DND-41 (cell line): ENCODE measurements around the gene ITGB3BP.

ENCODE experiments used
- ATAC-seq: fragments of 200-7000 bp; cut with Tn5 transposase; 3 replicates; pipeline ENCODE4 v1.9.1; 2021; ENCODE audit warnings: low read depth; ENCODE audit not compliant: insufficient read depth
- DNase-seq: peaks from one replicate; pipeline ENCODE4 v3.0.0-alpha.2; 2020
- H2AFZ ChIP-seq: 2 replicates; pipeline ENCODE4 v1.6.0; 2012; ENCODE audit warnings: low read depth, low read length
- H3K27ac ChIP-seq: 2 replicates; pipeline ENCODE4 v1.5.1; 2012; ENCODE audit warnings: low read length, inconsistent platforms
- H3K27me3 ChIP-seq: fragments of 200-600 bp; sonication (generic); 2 replicates; pipeline ENCODE4 v1.6.0; 2012; ENCODE audit warnings: low read length, mild to moderate bottlenecking, inconsistent platforms; ENCODE audit not compliant: insufficient read depth, poor library complexity
- H3K36me3 ChIP-seq: 2 replicates; pipeline ENCODE4 v1.5.1; 2012; ENCODE audit warnings: low read length, inconsistent platforms; ENCODE audit not compliant: insufficient read depth
- H3K4me1 ChIP-seq: 2 replicates; pipeline ENCODE4 v1.5.1; 2012; ENCODE audit warnings: mild to moderate bottlenecking, low read length; ENCODE audit not compliant: insufficient read depth
- H3K4me2 ChIP-seq: 2 replicates; pipeline ENCODE4 v1.6.0; 2012; ENCODE audit warnings: mild to moderate bottlenecking, moderate library complexity, low read length, inconsistent platforms; ENCODE audit not compliant: insufficient read depth
- H3K4me3 ChIP-seq, 2 experiments: fragments of 200-600 bp in 1 of 2; shearing (Covaris generic) in 1 of 2; 2 replicates each; pipeline ENCODE4 v1.5.1; 2012 to 2016; ENCODE audit warnings: inconsistent platforms in 2 of 2, low read length in 2 of 2, mild to moderate bottlenecking in 2 of 2, low read depth in 1 of 2, moderate library complexity in 1 of 2
- H3K79me2 ChIP-seq: 2 replicates; pipeline ENCODE4 v1.6.0; 2012; ENCODE audit warnings: low read length, inconsistent platforms; ENCODE audit not compliant: insufficient read depth
- H3K9ac ChIP-seq: 2 replicates; pipeline ENCODE4 v1.6.0; 2012; ENCODE audit warnings: low read depth, mild to moderate bottlenecking, inconsistent platforms, low read length, moderate library complexity
- H3K9me3 ChIP-seq: 2 replicates; pipeline ENCODE4 v1.5.1; 2012; ENCODE audit warnings: low read length, moderate library complexity, mild to moderate bottlenecking, inconsistent platforms; ENCODE audit not compliant: insufficient read depth, severe bottlenecking
- H4K20me1 ChIP-seq: 2 replicates; pipeline ENCODE4 v1.6.0; 2012; ENCODE audit warnings: low read length; ENCODE audit not compliant: insufficient read depth
- CTCF ChIP-seq: IDR thresholded peaks from 2 replicates; pipeline ENCODE4 v1.5.1; 2012; ENCODE audit warnings: borderline replicate concordance, low read length, moderate library complexity, mild to moderate bottlenecking; ENCODE audit not compliant: poor library complexity, severe bottlenecking; ENCODE audit errors: extremely low read depth
- EZH2 ChIP-seq: IDR thresholded peaks from 3 replicates; pipeline ENCODE4 v1.6.1; 2012; ENCODE audit warnings: borderline replicate concordance, low read depth, mild to moderate bottlenecking, moderate library complexity, low read length, inconsistent platforms; ENCODE audit not compliant: severe bottlenecking

The ITGB3BP gene

GRCh38 chr1:63442141-63442475 is 80.9 kb downstream of the ITGB3BP start:
- TF ChIP-seq EZH2 (no peak), CTCF (no peak)
- no peak for DNase-seq

GRCh38 chr1:63435161-63435560 is 87.9 kb downstream of the ITGB3BP start:
- Histone ChIP-seq H3K27me3 (no peaks in the 10 kb centered on the region), H3K27ac (no peak overlapping the region), H2AFZ (no peak overlapping the region), H3K9me3 (peaks cover 2% of the 10 kb centered on the region), H3K4me1 (no peaks in the 10 kb centered on the region), H3K4me2 (no peak overlapping the region), H3K4me3 (no peak overlapping the region), H3K9ac (no peak overlapping the region), H3K79me2 (no peaks in the 10 kb centered on the region), H3K36me3 (peaks cover 41% of the 10 kb centered on the region; the same call in 1 of the 2 replicates), H4K20me1 (no peaks in the 10 kb centered on the region)
- DNase-seq (no peak), ATAC-seq (no peak)
- TF ChIP-seq EZH2 (no peak), CTCF (no peak)

More at GRCh38 chr1:63442141-63442475, 80.9 kb downstream of the ITGB3BP start:
- no peaks in the 10 kb centered on the region for H3K9me3 ChIP-seq
- no peak overlapping the region for H3K4me3 ChIP-seq
- H3K9ac ChIP-seq, result no peak overlapping the region
- H3K36me3 ChIP-seq, result peaks cover 23% of the 10 kb centered on the region
- no peaks in the 10 kb centered on the region for H4K20me1 ChIP-seq
- H3K4me2 ChIP-seq, result no peak overlapping the region
- H3K79me2 ChIP-seq, result no peaks in the 10 kb centered on the region
- no peak overlapping the region for H3K27ac ChIP-seq
- H2AFZ ChIP-seq, result no peak overlapping the region
- no peak for ATAC-seq
- H3K4me1 ChIP-seq, result peaks cover 2% of the 10 kb centered on the region; the same call in 1 of the 2 replicates
- no peaks in the 10 kb centered on the region for H3K27me3 ChIP-seq

GRCh38 chr1:63429281-63429680 is 93.7 kb downstream of the ITGB3BP start:
- no peak overlapping the region for H3K4me3 ChIP-seq
- no peaks in the 10 kb centered on the region for H3K4me1 ChIP-seq
- H3K27me3 ChIP-seq, result no peaks in the 10 kb centered on the region
- ATAC-seq, result no peak
- H2AFZ ChIP-seq, result no peak overlapping the region
- peaks cover 9% of the 10 kb centered on the region for H3K9me3 ChIP-seq
- H3K36me3 ChIP-seq, result peaks cover 33% of the 10 kb centered on the region
- H3K27ac ChIP-seq, result no peak overlapping the region
- H3K9ac ChIP-seq, result no peak overlapping the region
- no peak for DNase-seq
- H3K4me2 ChIP-seq, result no peak overlapping the region
- no peaks in the 10 kb centered on the region for H4K20me1 ChIP-seq
- H3K79me2 ChIP-seq, result no peaks in the 10 kb centered on the region
- TF ChIP-seq CTCF (no peak), EZH2 (no peak)

- no peaks in the 10 kb centered on the region for H3K79me2 ChIP-seq
- peaks cover 33% of the 10 kb centered on the region for H3K36me3 ChIP-seq
- TF ChIP-seq EZH2 (no peak), CTCF (no peak)
- H3K4me3 ChIP-seq, result no peak overlapping the region
- H4K20me1 ChIP-seq, result no peaks in the 10 kb centered on the region
- H3K9ac ChIP-seq, result no peak overlapping the region
- peaks cover 9% of the 10 kb centered on the region for H3K9me3 ChIP-seq
- no peaks in the 10 kb centered on the region for H3K27me3 ChIP-seq
- DNase-seq, result no peak
- H2AFZ ChIP-seq, result no peak overlapping the region
- no peak overlapping the region for H3K4me2 ChIP-seq
- H3K4me1 ChIP-seq, result no peaks in the 10 kb centered on the region
- H3K27ac ChIP-seq, result no peak overlapping the region
- ATAC-seq, result no peak
These were observed 94.2 kb downstream of the ITGB3BP start for GRCh38 chr1:63428815-63429214.
